ENCODE data around the gene SLC25A30. TPM values are rescaled to one million over a fixed set of nuclear protein-coding genes. Genes with fewer than 3 reads are reported as not detected.
A peak's percentile ranks its signal among the peaks of the same experiment; 100 is the strongest.

The SLC25A30 gene
- total RNA-seq, 1 experiment from 2014 or later = 6.3 TPM

GRCh38 chr13:45393941-45394570 is 24.1 kb downstream of the SLC25A30 start:
- peak; percentile 72 for DNase-seq

More at GRCh38 chr13:45393941-45394570, 24.1 kb downstream of the SLC25A30 start:
- Histone ChIP-seq H3K9ac (ENCODE audit: extremely low read depth, insufficient read length, low read length) (no peak overlapping the region), H3K27me3 (ENCODE audit: insufficient read depth, low read length) (no peaks in the 10 kb centered on the region), H2BK5ac (ENCODE audit: insufficient read length, low read length) (no peak overlapping the region), H3K79me1 (ENCODE audit: insufficient read depth, low read depth, low read length, poor library complexity, severe bottlenecking) (no peaks in the 10 kb centered on the region), H3K9me3 (ENCODE audit: control insufficient read depth, low read depth, low read length) (no peaks in the 10 kb centered on the region), H3K23me2 (ENCODE audit: insufficient read length, low read depth, low read length, poor library complexity, severe bottlenecking) (no peaks in the 10 kb centered on the region), H3K14ac (ENCODE audit: insufficient read depth, low read length) (no peak overlapping the region), H2BK120ac (ENCODE audit: low read depth, low read length, poor library complexity, severe bottlenecking) (no peak overlapping the region), H4K8ac (replicated peaks; ENCODE audit: insufficient read length, low read depth, low read length) (no peak overlapping the region), H2BK20ac (ENCODE audit: low read depth, low read length, poor library complexity, severe bottlenecking) (no peak overlapping the region), H3K23ac (ENCODE audit: insufficient read length, low read depth, low read length) (no peak overlapping the region), H3T11ph (ENCODE audit: low read length) (no peak overlapping the region), H3K27ac (ENCODE audit: insufficient read length, low read depth, low read length) (no peak overlapping the region), H3K18ac (ENCODE audit: insufficient read length, low read depth, low read length) (no peak overlapping the region), H2BK15ac (ENCODE audit: low read depth, low read length) (no peak overlapping the region), H4K5ac (ENCODE audit: insufficient read length, low read depth, low read length) (no peak overlapping the region), H2AFZ (ENCODE audit: low read length) (no peak overlapping the region), H3K4me2 (ENCODE audit: insufficient read depth, insufficient read length, low read length) (no peak overlapping the region), H3K79me2 (ENCODE audit: insufficient read depth, low read length) (no peaks in the 10 kb centered on the region), H2BK12ac (ENCODE audit: insufficient read length, low read depth, low read length) (no peak overlapping the region), H2AK5ac (ENCODE audit: insufficient read length, low read length) (no peak overlapping the region), H4K20me1 (ENCODE audit: control insufficient read depth, insufficient read depth, insufficient read length) (no peaks in the 10 kb centered on the region), H4K91ac (ENCODE audit: insufficient read length, low read depth, low read length) (no peak overlapping the region), H3K4me1 (ENCODE audit: insufficient read depth, low read length) (no peaks in the 10 kb centered on the region; the same call in 1 of the 2 replicates), H3K4ac (ENCODE audit: low read depth, low read length) (no peak overlapping the region), H3K56ac (ENCODE audit: insufficient read length, low read depth, low read length) (no peak overlapping the region)
- no CpG with 5 or more reads among the region's 4 CpGs for WGBS (ENCODE audit: extremely low coverage, insufficient read length, low lambda C conversion rate)
- Mint-ChIP-seq H3K4me3 (no peak overlapping the region), H3K27ac (peak overlapping the region in 2 of 3 experiments; percentile 19 to 59; a peak in 2 of 7 replicates), H3K4me1 (peaks cover 0 to 6% of the 10 kb centered on the region in 2 experiments; a peak in 3 of 4 replicates), H3K36me3 (ENCODE audit: insufficient read depth in 1 of 3, low read depth in 3 of 3) (peaks cover 9 to 23% (median 19%) of the 10 kb centered on the region in 3 experiments; a peak in 6 of 7 replicates), H3K9me3 (no peaks in the 10 kb centered on the region), H3K27me3 (ENCODE audit: low read depth) (no peaks in the 10 kb centered on the region)
- peak; percentile 86 for TF ChIP-seq CTCF (conservative IDR thresholded peaks at IDR 0.05)
